CD14-positive monocyte (primary cell): ENCODE measurements around the gene TMTC2. TPM values are rescaled to one million over a fixed set of nuclear protein-coding genes. Genes with fewer than 3 reads are reported as not detected.
"Not testable (repeated sequence)": the region's sequence is repeated elsewhere in the genome, so short reads cannot be mapped to it uniquely, and the experiment has no call there.

Experiments
- DNase-seq, 3 donors: peaks; one replicate each; pipeline ENCODE4 v3.0.0-alpha.2; 2011 to 2022
- H2AFZ ChIP-seq: 2 replicates; pipeline ENCODE4 v1.6.0; 2012; ENCODE audit warnings: mild to moderate bottlenecking, low read depth, low read length, inconsistent platforms; ENCODE audit not compliant: insufficient read depth, poor library complexity, severe bottlenecking
- H3K27ac ChIP-seq, 2 donors: 1 replicate in 1 of 2; 2 replicates in 1 of 2; pipeline ENCODE4 v1.5.1; 2012 to 2013; ENCODE audit warnings: low read length in 2 of 2, control low read depth in 1 of 2, inconsistent platforms in 1 of 2, low read depth in 1 of 2, mild to moderate bottlenecking in 1 of 2
- H3K27me3 ChIP-seq, 2 donors: one replicate each; pipeline versions ENCODE4 v1.6.0 to v1.6.1; 2011 to 2013; ENCODE audit warnings: low read length in 2 of 2; ENCODE audit not compliant: control insufficient read depth in 2 of 2, insufficient read depth in 2 of 2
- H3K36me3 ChIP-seq, 2 donors: replicated peaks in 1 of 2; 1 replicate in 1 of 2; 2 replicates in 1 of 2; pipeline versions ENCODE4 v1.5.1 to v1.6.1; 2012 to 2013; ENCODE audit warnings: low read length in 2 of 2, control low read depth in 1 of 2, inconsistent platforms in 1 of 2, mild to moderate bottlenecking in 1 of 2; ENCODE audit not compliant: insufficient read depth in 2 of 2, control insufficient read depth in 1 of 2
- H3K4me1 ChIP-seq, 2 donors: 1 replicate in 1 of 2; 2 replicates in 1 of 2; pipeline versions ENCODE4 v1.5.1 to v1.6.1; 2012 to 2013; ENCODE audit warnings: low read length in 2 of 2, control low read depth in 1 of 2, inconsistent platforms in 1 of 2, mild to moderate bottlenecking in 1 of 2, moderate library complexity in 1 of 2; ENCODE audit not compliant: insufficient read depth in 2 of 2, control insufficient read depth in 1 of 2
- H3K4me2 ChIP-seq: replicated peaks from 2 replicates; pipeline ENCODE3; 2012; ENCODE audit warnings: low read length, moderate library complexity, mild to moderate bottlenecking; ENCODE audit not compliant: poor library complexity, severe bottlenecking; ENCODE audit errors: extremely low read depth
- H3K4me3 ChIP-seq, 3 experiments: fragments of 200-600 bp in 1 of 3; sonication (generic) in 1 of 3; replicated peaks in 1 of 3; 1 replicate in 2 of 3; 2 replicates in 1 of 3; pipeline ENCODE4 v1.5.1; 2011 to 2013; ENCODE audit warnings: low read length in 3 of 3, mild to moderate bottlenecking in 3 of 3, control low read depth in 2 of 3, low read depth in 2 of 3, inconsistent platforms in 1 of 3, moderate library complexity in 1 of 3
- H3K79me2 ChIP-seq: 2 replicates; pipeline ENCODE4 v1.6.0; 2012; ENCODE audit warnings: mild to moderate bottlenecking, control low read depth, inconsistent platforms, low read length, moderate library complexity; ENCODE audit not compliant: insufficient read depth
- H3K9ac ChIP-seq: 2 replicates; pipeline ENCODE4 v1.6.0; 2017; ENCODE audit warnings: low read length, mild to moderate bottlenecking; ENCODE audit not compliant: insufficient read depth, poor library complexity, severe bottlenecking
- H3K9me3 ChIP-seq, 2 donors: replicated peaks in 1 of 2; 1 replicate in 1 of 2; 2 replicates in 1 of 2; pipeline versions ENCODE4 v1.5.1 to v1.6.1; 2012 to 2013; ENCODE audit warnings: low read length in 2 of 2, control low read depth in 1 of 2; ENCODE audit not compliant: control insufficient read depth in 1 of 2, insufficient read depth in 1 of 2
- H4K20me1 ChIP-seq: 2 replicates; pipeline ENCODE4 v1.6.0; 2012; ENCODE audit warnings: mild to moderate bottlenecking, low read length, control low read depth, moderate library complexity; ENCODE audit not compliant: insufficient read depth
- H3K27ac Mint-ChIP-seq, 7 donors: one replicate each; pipeline ENCODE4 v1.8.0; 2020; ENCODE audit warnings: mild to moderate bottlenecking in 7 of 7, mixed read lengths in 7 of 7, moderate library complexity in 6 of 7, inconsistent platforms in 2 of 7
- H3K27me3 Mint-ChIP-seq, 3 donors: one replicate each; pipeline ENCODE4 v1.8.0; 2021 to 2022; ENCODE audit warnings: low read depth in 3 of 3, mild to moderate bottlenecking in 3 of 3, mixed read lengths in 3 of 3, moderate library complexity in 3 of 3, inconsistent platforms in 1 of 3
- H3K36me3 Mint-ChIP-seq, 2 donors: one replicate each; pipeline ENCODE4 v1.8.0; 2020; ENCODE audit warnings: mixed read lengths in 2 of 2, inconsistent platforms in 1 of 2, mild to moderate bottlenecking in 1 of 2
- H3K4me1 Mint-ChIP-seq: one replicate; pipeline ENCODE4 v1.8.0; 2020; ENCODE audit warnings: mild to moderate bottlenecking, mixed read lengths
- H3K4me3 Mint-ChIP-seq, 2 donors: one replicate each; pipeline ENCODE4 v1.8.0; 2020; ENCODE audit warnings: mild to moderate bottlenecking in 2 of 2, mixed read lengths in 2 of 2, moderate library complexity in 1 of 2
- H3K9me3 Mint-ChIP-seq, 7 donors: one replicate each; pipeline ENCODE4 v1.8.0; 2020 to 2022; ENCODE audit warnings: mixed read lengths in 7 of 7, mild to moderate bottlenecking in 6 of 7, moderate library complexity in 6 of 7, inconsistent platforms in 2 of 7
- CTCF ChIP-seq: fragments of 200-600 bp; IDR thresholded peaks from one replicate; pipeline ENCODE4 v1.8.0; 2022; ENCODE audit warnings: antibody characterized with exemption, mild to moderate bottlenecking
- WGBS: methylation state at CpG from one replicate; pipeline ENCODE4 v1.1.5; 2013; ENCODE audit warnings: missing lambda C conversion rate; ENCODE audit not compliant: insufficient coverage; 5-methylcytosine and 5-hydroxymethylcytosine counted together
- intact Hi-C, 2 donors: fragments of 100-400 bp; cut with micrococcal nuclease; formaldehyde crosslinking; loops; one replicate each; pipeline versions ENCODE4 v1.15.0 to v1.15.1; 2023
- polyA plus RNA-seq, 3 donors: library from polyadenylated mRNA; depleted of rRNA in 1 of 3; unstranded in 2 of 3; stranded (reverse) in 1 of 3; fragments of 300-500 nt in 2 of 3; fragments of >200 nt in 1 of 3; fragmentation: Illumina TruSeq in 2 of 3; gene quantifications; 1 replicate in 2 of 3; 2 replicates in 1 of 3; pipeline ENCODE4 v1.2.3, GENCODE V29; 2012 to 2021

TMTC2 gene
- polyA plus RNA-seq, 3 donors: 2.5 to 15.7 (median 3.3) TPM

GRCh38 chr12:82803201-82803600 is 116.5 kb downstream of the TMTC2 start:
- H3K36me3 ChIP-seq: peaks cover 9 to 33% of the 10 kb centered on the region in 2 donors
- H3K9me3 ChIP-seq: no peaks in the 10 kb centered on the region
- no peak overlapping the region for H2AFZ ChIP-seq
- no peaks in the 10 kb centered on the region for H4K20me1 ChIP-seq
- no peak overlapping the region for H3K4me3 Mint-ChIP-seq
- peaks cover 0 to 7% (median 4%) of the 10 kb centered on the region in 7 donors for H3K9me3 Mint-ChIP-seq
- no peak for TF ChIP-seq CTCF
- DNase-seq: no peak
- H3K9ac ChIP-seq: no peak overlapping the region
- H3K4me1 ChIP-seq: no peaks in the 10 kb centered on the region
- H3K36me3 Mint-ChIP-seq: peaks cover 39 to 53% of the 10 kb centered on the region in 2 donors
- H3K4me1 Mint-ChIP-seq: peaks cover 2% of the 10 kb centered on the region
- H3K4me2 ChIP-seq: no peak overlapping the region
- H3K27ac ChIP-seq: no peak overlapping the region
- no peak overlapping the region for H3K4me3 ChIP-seq
- no peaks in the 10 kb centered on the region for H3K27me3 ChIP-seq
- H3K27me3 Mint-ChIP-seq: no peaks in the 10 kb centered on the region
- peak overlapping the region in 1 of 7 donors; percentile 39 for H3K27ac Mint-ChIP-seq
- WGBS: 100% methylated on average over 2 of the region's 3 CpGs
- intact Hi-C loops: no loop called here
- H3K79me2 ChIP-seq: no peaks in the 10 kb centered on the region

GRCh38 chr12:82804601-82805000 is 117.9 kb downstream of the TMTC2 start:
- no peaks in the 10 kb centered on the region for H3K27me3 Mint-ChIP-seq
- 100% methylated on average over 1 of the region's 2 CpGs for WGBS
- Histone ChIP-seq H3K4me2 (no peak overlapping the region), H2AFZ (no peak overlapping the region), H4K20me1 (no peaks in the 10 kb centered on the region), H3K79me2 (no peaks in the 10 kb centered on the region), H3K27me3 (no peaks in the 10 kb centered on the region), H3K27ac (no peak overlapping the region), H3K9ac (no peak overlapping the region), H3K9me3 (no peaks in the 10 kb centered on the region), H3K4me3 (no peak overlapping the region), H3K36me3 (peaks cover 9 to 27% of the 10 kb centered on the region in 2 donors), H3K4me1 (no peaks in the 10 kb centered on the region)
- TF ChIP-seq CTCF: no peak
- H3K36me3 Mint-ChIP-seq: peaks cover 34 to 48% of the 10 kb centered on the region in 2 donors
- H3K9me3 Mint-ChIP-seq: peaks cover 0 to 7% (median 4%) of the 10 kb centered on the region in 7 donors
- H3K27ac Mint-ChIP-seq: no peak overlapping the region
- intact Hi-C loops: no loop called here
- DNase-seq: no peak
- peaks cover 2% of the 10 kb centered on the region for H3K4me1 Mint-ChIP-seq
- H3K4me3 Mint-ChIP-seq: no peak overlapping the region

- H3K4me3 Mint-ChIP-seq, H2AFZ ChIP-seq, H3K4me1 Mint-ChIP-seq, DNase-seq, H3K27ac ChIP-seq, H3K9ac ChIP-seq, H3K27me3 ChIP-seq, H3K79me2 ChIP-seq, H3K27ac Mint-ChIP-seq, H3K9me3 ChIP-seq, intact Hi-C loops, H3K4me3 ChIP-seq, H3K27me3 Mint-ChIP-seq, H3K9me3 Mint-ChIP-seq, H4K20me1 ChIP-seq, H3K4me1 ChIP-seq, H3K4me2 ChIP-seq: not testable (repeated sequence)
- WGBS: 100% methylated on average over 2 of the region's 2 CpGs
- peaks cover 9 to 29% of the 10 kb centered on the region in 2 donors for H3K36me3 ChIP-seq
- peaks cover 37 to 46% of the 10 kb centered on the region in 2 donors for H3K36me3 Mint-ChIP-seq
These were observed 118.3 kb downstream of the TMTC2 start for GRCh38 chr12:82805004-82805403.
